IPS-NIHi7 (cell line): ENCODE data around the gene CCDC12.

Experiments
- DNase-seq: peaks from one replicate; pipeline ENCODE4 v3.0.0; 2012; ENCODE audit warnings: mixed read lengths; ENCODE audit errors: extremely low spot score

The CCDC12 gene

DNA sequence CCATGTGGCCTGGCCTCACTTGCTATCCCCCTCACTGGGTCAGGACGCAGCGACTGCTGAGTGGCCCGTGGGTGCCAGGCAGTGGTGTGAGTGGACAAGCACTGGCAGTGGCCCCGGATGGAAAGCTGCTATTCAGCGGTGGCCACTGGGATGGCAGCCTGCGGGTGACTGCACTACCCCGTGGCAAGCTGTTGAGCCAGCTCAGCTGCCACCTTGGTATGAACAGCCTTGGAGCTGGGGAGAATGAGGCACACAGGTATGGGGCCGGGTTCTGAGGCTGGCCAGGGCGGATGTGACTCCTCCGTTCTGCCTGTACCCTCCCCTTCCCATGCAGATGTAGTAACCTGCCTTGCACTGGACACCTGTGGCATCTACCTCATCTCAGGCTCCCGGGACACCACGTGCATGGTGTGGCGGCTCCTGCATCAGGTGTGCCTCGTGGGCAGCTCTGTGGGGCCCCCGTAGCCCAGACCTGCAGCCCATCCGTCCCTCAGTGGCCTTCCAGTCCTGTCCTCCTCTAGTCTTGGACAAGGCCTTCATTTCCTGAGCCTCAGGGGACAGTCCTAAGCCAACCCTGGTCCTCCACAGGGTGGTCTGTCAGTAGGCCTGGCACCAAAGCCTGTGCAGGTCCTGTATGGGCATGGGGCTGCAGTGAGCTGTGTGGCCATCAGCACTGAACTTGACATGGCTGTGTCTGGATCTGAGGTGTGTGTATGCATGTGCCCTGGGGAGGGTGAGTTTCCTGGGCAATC lies 31.1 kb upstream of the CCDC12 start:
- no peak for DNase-seq

DNA sequence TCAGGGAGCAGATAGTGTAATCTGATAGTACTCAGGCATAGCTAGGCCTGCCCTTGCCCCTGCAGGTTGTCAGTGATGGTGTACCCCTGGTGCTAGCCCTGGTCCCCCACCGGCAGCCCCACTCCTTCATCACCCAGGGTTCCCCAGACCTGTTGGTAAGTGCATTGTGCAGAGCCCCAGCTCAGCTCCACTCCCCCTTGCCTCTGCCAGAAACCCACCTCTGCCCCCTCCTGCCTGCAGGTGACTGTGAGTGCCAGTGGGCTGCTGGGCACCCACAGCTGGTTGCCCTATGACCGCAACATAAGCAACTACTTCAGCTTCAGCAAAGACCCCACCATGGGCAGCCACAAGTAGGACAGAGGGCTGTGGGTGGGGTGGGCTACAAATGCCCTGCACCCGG lies 30.5 kb upstream of the CCDC12 start:
- DNase-seq, result no peak

DNA sequence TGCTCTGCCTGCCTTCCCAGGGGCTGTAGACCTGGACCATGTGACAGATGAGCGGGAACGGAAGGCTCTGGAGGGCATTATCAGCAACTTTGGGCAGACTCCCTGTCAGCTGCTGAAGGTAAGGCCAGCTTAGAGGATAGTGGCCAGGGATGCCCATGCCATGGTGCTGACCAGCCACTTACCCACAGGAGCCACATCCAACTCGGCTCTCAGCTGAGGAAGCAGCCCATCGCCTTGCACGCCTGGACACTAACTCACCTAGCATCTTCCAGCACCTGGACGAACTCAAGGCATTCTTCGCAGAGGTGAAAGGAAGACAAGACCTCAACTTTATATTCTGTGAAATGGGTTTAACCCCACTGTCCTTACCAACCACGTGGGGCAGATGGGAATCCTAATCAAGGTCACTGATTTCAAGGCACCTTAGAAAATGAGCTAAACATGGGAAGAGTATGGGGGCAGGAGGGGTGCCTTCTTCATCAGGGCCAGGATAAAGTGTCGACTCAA lies 29.7 kb upstream of the CCDC12 start:
- DNase-seq, result no peak

DNA sequence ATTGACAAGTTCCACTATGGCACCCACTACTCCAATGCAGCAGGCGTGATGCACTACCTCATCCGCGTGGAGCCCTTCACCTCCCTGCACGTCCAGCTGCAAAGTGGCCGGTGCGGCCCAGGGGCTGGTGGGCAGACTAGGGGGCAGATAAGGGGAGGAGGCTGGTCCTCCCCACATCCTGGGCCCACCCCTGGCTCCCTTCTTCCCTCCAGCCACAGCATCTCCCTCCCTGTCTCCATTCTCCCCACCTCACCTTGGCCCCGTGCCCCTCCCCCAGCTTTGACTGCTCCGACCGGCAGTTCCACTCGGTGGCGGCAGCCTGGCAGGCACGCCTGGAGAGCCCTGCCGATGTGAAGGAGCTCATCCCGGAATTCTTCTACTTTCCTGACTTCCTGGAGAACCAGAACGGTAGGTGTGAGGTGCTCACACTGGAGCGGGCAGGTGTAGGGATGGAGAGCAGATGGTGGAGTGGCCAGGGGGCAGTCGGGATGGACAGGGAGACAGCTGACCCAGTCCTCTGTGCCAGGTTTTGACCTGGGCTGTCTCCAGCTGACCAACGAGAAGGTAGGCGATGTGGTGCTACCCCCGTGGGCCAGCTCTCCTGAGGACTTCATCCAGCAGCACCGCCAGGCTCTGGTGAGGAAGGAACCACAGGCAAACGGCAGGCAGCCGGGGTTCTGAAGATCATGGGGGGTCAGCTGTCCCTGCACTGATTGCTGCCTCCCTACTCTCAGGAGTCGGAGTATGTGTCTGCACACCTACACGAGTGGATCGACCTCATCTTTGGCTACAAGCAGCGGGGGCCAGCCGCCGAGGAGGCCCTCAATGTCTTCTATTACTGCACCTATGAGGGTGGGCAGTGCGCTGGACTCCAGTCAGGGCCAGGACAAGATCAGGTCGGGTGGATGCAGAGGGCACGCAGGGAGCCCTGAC lies 28.9 kb upstream of the CCDC12 start:
- DNase-seq, result no peak

DNA sequence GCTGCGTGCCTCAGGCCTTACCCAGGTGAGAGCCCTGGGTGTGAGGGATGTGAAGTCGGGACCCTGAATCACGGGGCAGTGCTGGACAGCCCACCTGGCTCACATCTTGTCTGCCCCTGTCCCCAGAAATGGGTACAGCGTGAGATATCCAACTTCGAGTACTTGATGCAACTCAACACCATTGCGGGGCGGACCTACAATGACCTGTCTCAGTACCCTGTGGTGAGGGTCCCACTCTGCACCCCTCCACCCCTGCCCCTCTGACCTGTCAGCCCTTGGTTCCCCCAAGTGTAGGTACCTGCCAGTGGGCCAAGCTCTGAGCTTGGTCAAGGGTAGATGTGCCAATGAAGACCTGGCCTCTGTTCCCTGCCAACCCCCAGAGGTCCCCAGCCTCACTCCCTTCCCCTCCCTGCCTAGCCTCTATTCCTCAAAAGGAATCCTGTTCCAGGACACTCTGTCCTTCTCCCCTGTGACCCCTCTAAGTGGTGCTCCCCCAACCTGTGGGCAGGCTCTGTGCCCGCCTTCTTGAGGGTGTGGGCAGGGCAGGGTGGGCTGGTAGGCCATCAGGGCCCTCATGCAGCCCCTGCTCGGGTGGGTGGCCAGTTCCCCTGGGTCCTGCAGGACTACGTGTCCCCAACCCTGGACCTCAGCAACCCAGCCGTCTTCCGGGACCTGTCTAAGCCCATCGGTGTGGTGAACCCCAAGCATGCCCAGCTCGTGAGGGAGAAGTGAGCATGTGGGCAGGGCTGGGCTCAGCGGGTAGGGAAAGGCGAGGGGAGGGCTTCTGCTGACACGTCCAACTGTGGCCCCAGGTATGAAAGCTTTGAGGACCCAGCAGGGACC lies 28.0 kb upstream of the CCDC12 start:
- DNase-seq, result no peak

DNA sequence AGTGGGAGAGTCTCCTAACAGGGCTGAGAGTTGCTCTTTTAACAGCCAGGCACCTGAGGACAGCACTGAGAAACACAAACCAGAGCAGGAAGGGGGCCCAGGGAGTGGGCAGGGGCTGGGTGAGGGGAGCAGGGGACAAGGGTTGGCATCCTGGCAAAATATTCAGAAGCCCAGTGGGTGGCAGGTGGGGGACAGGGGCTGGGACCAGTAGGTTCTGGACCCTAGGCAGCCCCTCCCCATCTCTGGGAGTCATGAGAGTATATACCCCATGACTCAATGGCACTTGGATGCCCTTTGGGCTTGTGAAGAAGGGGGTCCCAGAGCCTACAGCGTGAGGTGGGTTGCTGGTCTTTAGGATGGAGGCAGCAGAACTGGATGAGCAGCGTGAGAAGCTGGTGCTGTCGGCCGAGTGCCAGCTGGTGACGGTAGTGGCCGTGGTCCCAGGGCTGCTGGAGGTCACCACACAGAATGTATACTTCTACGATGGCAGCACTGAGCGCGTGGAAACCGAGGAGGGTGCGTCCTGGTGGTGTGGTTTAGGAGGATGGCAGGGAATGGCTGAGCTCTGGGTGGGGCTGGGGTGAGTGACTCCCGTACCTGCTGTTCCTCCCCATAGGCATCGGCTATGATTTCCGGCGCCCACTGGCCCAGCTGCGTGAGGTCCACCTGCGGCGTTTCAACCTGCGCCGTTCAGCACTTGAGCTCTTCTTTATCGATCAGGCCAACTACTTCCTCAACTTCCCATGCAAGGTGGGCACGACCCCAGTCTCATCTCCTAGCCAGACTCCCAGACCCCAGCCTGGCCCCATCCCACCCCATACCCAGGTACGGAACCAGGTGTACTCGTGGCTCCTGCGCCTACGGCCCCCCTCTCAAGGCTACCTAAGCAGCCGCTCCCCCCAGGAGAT lies 27.2 kb upstream of the CCDC12 start:
- no peak for DNase-seq

DNA sequence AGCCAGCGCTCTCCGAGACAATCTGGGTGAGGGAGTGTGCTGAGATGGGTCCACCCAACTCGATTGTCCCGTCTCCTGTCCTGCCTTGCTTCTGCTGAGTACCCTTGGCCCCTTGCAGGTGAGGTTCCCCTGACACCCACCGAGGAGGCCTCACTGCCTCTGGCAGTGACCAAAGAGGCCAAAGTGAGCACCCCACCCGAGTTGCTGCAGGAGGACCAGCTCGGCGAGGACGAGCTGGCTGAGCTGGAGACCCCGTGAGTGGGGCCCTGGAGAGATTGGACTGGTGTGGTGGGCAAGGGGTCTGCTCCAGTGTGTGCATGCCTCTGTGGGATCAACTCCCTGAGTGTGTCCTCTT lies 26.5 kb upstream of the CCDC12 start:
- no peak for DNase-seq

DNA sequence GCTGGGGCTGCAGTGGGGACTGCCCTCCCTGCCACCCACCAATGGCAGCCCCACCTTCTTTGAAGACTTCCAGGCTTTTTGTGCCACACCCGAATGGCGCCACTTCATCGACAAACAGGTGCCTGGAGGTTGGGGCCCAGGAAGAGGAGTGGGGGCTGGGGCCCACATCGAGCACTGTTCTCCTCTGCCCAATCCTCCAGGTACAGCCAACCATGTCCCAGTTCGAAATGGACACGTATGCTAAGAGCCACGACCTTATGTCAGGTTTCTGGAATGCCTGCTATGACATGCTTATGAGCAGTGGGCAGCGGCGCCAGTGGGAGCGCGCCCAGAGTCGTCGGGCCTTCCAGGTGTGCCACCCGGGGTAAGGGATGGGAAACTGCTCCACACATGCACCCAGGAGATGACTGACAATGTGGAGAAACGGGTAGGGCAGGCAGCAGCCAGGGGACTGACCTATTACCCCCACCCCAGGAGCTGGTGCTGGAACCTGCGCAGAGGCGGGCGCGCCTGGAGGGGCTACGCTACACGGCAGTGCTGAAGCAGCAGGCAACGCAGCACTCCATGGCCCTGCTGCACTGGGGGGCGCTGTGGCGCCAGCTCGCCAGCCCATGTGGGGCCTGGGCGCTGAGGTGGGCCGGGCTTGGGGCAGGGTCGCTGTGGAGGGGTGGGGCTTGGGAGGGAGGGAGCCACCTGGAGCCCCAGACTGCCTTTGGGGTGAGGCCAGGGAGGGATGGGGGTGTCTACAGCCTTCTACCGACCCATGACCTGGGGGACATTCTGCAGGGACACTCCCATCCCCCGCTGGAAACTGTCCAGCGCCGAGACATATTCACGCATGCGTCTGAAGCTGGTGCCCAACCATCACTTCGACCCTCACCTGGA lies 25.9 kb upstream of the CCDC12 start:
- DNase-seq, result peak; percentile 88

DNA sequence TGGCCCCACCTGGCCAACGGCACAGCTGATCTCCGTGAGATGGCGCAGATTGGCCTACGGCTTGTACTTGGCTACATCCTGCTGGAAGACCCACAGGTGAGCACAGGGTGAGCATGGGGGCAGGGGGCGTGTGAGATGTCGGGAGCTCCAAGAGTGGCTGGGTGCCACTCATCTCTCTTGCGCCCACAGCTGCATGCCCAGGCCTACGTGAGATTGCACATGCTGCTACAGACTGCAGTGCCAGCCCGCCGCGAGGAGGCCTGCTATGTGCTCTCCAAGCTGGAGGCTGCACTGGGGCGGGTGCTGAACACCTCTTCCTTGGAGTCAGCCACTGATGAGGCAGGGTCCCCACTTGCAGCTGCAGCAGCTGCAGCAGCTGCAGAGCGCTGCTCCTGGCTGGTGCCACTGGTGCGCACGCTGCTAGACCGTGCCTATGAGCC lies 25.2 kb upstream of the CCDC12 start:
- DNase-seq, result no peak

DNA sequence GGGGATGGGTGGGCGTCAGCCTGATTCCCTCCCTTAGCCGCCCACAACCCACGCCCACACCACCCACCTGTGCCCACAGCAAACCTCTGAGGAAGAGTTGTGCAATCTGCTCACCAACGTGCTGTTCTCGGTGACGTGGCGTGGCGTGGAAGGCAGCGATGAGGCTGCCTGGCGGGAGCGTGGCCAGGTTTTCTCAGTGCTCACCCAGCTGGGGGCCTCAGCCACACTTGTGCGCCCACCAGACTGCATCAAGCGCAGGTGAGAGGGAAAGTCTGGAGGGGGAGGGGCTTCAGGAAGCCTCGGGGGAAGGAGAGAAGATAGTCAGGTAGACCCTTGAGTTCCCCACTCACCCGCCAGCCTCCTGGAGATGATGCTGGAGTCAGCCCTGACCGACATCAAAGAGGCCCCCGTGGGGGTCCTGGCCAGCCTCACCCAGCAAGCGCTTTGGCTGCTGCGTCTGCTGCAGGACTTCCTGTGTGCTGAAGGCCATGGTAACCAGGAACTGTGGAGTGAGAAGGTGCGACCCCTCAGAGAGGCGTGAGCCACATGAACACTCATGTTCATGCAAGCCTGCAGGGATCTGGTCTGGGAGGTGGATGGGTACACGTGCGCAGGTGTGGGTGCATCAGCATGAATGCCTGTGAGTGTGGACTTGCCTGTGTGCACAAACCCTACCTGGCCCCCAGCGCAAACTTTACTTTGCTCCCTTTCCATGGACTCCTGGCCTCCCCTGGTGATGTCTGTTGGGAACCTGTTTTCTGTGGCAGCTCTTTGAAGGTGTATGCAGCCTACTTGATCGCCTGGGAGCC lies 24.6 kb upstream of the CCDC12 start:
- DNase-seq, result no peak

DNA sequence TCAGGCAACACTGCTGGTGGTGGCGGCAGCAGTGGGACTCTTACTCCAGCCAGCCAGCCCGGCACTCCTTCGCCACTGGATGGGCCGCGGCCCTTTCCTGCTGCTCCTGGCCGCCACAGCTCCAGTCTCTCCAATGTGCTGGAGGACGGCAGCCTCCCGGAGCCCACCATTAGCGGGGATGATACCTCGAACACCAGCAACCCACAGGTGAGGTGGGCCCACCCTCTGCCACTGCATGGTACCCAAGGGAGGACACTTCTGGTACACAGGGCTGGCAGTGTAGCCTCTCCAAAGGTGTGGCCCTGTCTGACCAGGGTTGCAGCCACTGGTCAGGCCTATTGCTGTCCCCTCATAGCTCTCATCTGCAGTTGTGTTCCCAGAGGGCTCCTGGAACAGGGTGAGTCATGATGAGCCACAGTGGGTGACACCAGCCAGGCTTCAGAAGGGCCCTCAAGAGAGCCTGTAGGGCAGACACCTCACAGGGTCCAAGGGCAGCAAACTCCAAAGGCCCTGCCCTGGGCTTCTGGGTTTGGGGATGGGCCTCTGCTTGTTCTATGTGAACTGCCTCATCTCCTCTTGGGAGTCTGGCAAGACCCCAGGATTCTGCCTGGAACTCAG lies 23.8 kb upstream of the CCDC12 start:
- DNase-seq, result no peak

DNA sequence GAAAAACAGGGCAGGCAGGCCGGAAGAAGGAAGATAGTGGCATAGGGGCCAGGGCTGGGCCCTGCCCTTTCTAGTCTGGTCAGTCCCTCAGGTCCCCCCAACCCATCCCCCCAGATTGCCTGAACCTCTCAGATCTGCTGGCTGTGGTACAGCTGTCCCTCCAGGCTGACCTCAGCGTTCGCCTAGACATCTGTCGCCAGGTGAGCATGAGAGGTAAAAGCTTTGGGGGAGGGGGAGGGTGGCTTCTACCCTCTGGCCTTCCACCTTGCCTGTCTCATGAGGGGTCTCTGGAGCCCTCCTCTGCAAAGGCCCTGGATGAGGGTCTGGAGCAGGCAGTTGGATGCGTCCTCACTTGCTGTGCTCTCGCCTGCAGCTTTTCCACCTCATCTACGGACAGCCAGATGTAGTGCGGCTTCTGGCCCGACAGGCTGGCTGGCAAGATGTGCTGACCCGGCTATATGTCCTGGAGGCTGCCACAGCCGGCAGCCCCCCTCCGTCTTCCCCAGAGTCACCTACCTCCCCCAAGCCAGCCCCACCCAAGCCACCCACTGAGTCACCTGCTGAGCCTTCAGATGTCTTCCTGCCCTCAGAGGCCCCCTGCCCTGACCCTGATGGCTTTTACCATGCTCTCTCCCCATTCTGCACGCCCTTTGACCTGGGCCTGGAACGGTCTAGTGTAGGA lies 23.1 kb upstream of the CCDC12 start:
- DNase-seq, result no peak

DNA sequence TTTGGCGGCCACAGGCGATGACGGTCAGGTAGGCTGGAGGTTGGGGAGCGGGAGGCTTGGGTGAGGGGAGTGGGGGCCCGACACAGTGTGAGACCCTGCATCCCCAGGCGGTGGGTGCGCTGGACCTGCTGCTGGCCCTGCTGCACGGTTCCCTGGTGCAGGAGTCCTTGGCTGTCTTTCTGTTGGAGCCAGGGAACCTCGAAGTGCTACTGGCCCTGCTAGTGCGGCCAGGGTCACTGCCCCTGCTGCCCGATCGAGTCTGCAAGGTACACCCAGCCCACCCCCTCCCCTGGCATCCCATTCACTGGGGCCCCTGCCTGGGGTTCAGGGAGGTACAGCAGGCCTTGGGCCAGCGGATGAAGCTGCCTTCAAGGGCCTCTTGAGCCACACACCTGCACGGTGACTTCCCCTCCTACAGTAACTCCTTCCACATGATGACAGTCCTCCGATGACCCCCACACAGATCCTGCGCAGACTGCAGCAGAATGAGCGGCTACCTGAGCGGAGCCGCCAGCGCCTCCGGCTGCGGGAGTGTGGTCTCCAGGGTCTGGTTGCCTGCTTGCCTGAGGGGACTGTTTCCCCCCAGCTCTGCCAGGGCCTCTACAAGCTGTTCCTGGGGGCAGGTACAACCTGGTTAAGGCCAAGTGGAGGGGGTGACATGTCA lies 22.4 kb upstream of the CCDC12 start:
- DNase-seq, result no peak

DNA sequence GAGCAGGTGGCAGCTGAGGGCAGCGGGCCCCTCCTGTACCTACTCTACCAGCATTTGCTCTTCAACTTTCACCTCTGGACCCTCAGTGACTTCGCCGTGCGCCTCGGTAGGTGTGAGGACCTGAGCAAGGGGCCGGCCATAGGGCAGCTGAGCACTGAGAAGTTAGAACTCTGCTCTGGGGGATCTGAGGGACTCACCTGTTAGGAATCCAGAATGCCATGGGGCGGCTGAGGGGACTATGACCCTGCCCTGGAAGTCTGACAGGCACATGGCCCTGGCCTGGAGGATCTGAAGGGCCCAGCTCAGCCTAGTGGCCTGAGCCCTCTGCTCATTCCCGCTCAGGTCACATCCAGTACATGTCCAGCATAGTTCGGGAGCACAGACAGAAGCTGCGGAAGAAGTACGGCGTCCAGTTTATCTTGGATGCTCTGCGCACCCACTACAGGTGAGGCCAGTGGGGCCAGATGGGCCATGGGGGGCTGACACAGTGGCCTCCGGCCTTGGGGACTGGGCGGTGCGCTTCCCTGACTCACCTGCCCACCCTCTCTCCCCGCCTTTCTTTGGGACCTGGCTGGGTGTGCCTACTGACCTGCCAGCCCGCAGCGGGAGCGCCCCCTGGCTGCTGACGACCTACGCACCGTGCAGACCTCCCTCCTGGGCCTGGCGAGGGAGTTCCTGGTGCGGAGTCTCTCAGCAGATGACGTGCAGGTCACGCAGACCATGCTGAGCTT lies 21.7 kb upstream of the CCDC12 start:
- DNase-seq, result peak; percentile 95

DNA sequence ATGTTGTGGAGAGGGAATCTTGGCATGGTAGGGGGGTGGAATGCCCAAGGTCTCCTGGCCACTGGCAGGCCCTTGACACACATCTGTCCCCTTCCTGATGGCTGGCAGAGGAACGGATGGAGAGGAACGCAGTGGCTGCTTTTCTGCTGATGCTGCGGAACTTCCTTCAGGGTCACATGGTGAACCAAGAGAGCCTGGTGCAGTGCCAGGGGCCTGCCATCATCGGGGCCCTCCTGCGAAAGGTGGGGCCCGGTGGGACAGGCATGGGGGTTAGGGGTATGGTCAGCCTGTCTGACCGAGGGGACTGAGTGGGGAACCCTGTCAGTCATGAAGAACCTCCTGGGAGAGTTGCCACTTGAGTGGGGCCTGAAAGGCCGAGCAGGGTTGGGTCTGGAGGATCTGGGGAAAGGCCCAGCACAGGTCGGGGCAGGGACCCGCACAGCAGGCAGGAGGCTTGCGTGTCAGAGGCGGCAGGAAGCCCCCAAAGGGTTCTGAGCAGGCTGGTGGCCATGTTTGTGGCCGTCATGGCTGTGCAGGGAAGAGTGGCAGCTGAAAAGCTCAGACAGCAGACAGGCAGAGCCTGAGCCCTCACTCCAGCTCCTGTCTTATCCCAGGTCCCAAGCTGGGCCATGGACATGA lies 21.0 kb upstream of the CCDC12 start:
- no peak for DNase-seq
